NCI-H2029 treated with DMSO at 0.1 percent for 48 hours (cell line): ENCODE measurements around the gene KLHL29.

Source experiments
- DNase-seq: peaks from one replicate; lab custom pipeline; 2025; lab: John Stamatoyannopoulos, UW

The KLHL29 gene

GRCh38 chr2:23399674-23400261 lies 14.8 kb downstream of the KLHL29 start:
- no peak for DNase-seq

- no peak for DNase-seq
Observed at GRCh38 chr2:23400703-23401102, 15.7 kb downstream of the KLHL29 start.

GRCh38 chr2:23401427-23402204 lies 16.6 kb downstream of the KLHL29 start:
- no peak for DNase-seq

GRCh38 chr2:23402205-23402740 lies 17.3 kb downstream of the KLHL29 start:
- DNase-seq: no peak

GRCh38 chr2:23404426-23404825 lies 19.4 kb downstream of the KLHL29 start:
- DNase-seq: peak; percentile 29

GRCh38 chr2:23409248-23409647 lies 24.3 kb downstream of the KLHL29 start:
- no peak for DNase-seq

- DNase-seq: no peak
Observed at GRCh38 chr2:23410596-23410995, 25.6 kb downstream of the KLHL29 start.

GRCh38 chr2:23411752-23412431 lies 26.9 kb downstream of the KLHL29 start:
- DNase-seq: no peak

- DNase-seq: no peak
Observed at GRCh38 chr2:23412556-23413155, 27.7 kb downstream of the KLHL29 start.

- DNase-seq: no peak
Observed at GRCh38 chr2:23413641-23414040, 28.7 kb downstream of the KLHL29 start.

GRCh38 chr2:23414106-23414505 lies 29.1 kb downstream of the KLHL29 start:
- no peak for DNase-seq

GRCh38 chr2:23414871-23415270 lies 29.9 kb downstream of the KLHL29 start:
- no peak for DNase-seq

- DNase-seq: no peak
Observed at GRCh38 chr2:23417310-23417709, 32.3 kb downstream of the KLHL29 start.

- DNase-seq: no peak
Observed at GRCh38 chr2:23418056-23418455, 33.1 kb downstream of the KLHL29 start.

- DNase-seq: no peak
Observed at GRCh38 chr2:23418461-23418911, 33.5 kb downstream of the KLHL29 start.

GRCh38 chr2:23419171-23420090 lies 34.5 kb downstream of the KLHL29 start:
- DNase-seq: no peak

GRCh38 chr2:23420091-23420839 lies 35.3 kb downstream of the KLHL29 start:
- DNase-seq: no peak

- no peak for DNase-seq
Observed at GRCh38 chr2:23420840-23421476, 36.0 kb downstream of the KLHL29 start.

- no peak for DNase-seq
Observed at GRCh38 chr2:23422089-23423061, 37.4 kb downstream of the KLHL29 start.
